ENCODE measurements around the gene WDR35.

WDR35 gene

DNA sequence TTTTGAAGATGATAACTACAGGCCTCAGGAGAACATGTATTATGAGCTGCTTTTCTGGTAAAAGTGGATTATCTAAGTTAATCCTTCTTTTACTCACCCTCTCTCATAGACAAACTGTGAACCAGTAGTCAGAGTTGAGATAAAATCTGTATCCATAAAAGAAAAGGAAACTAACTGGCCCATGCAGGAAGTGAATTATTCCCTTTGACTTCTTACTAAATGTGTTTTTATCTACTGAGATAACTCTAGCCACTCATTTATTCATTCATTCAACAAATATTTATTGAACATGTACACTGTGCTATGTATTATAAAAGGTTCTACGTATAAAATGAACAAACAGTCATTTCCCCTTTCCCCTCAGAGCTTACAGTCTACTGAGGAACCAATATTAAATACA lies 10.0 kb downstream of the WDR35 start:
- H3K9me3 ChIP-seq = no peaks in the 10 kb centered on the region
- no peak overlapping the region for H3K27ac ChIP-seq
- TF ChIP-seq, protein P1, sequence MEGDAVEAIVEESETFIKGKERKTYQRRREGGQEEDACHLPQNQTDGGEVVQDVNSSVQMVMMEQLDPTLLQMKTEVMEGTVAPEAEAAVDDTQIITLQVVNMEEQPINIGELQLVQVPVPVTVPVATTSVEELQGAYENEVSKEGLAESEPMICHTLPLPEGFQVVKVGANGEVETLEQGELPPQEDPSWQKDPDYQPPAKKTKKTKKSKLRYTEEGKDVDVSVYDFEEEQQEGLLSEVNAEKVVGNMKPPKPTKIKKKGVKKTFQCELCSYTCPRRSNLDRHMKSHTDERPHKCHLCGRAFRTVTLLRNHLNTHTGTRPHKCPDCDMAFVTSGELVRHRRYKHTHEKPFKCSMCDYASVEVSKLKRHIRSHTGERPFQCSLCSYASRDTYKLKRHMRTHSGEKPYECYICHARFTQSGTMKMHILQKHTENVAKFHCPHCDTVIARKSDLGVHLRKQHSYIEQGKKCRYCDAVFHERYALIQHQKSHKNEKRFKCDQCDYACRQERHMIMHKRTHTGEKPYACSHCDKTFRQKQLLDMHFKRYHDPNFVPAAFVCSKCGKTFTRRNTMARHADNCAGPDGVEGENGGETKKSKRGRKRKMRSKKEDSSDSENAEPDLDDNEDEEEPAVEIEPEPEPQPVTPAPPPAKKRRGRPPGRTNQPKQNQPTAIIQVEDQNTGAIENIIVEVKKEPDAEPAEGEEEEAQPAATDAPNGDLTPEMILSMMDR (IDR thresholded peaks at IDR 0.05) = no peak
- no peak overlapping the region for H3K4me3 ChIP-seq (ENCODE audit: low read depth in 1 of 2, low read length in 1 of 2)
- H3K27me3 ChIP-seq = no peaks in the 10 kb centered on the region
- H3K36me3 ChIP-seq = no peaks in the 10 kb centered on the region
- no peaks in the 10 kb centered on the region for H3K4me1 ChIP-seq (ENCODE audit: control insufficient read depth in 1 of 2, insufficient read depth in 1 of 2, low read depth in 1 of 2, low read length in 1 of 2)

DNA sequence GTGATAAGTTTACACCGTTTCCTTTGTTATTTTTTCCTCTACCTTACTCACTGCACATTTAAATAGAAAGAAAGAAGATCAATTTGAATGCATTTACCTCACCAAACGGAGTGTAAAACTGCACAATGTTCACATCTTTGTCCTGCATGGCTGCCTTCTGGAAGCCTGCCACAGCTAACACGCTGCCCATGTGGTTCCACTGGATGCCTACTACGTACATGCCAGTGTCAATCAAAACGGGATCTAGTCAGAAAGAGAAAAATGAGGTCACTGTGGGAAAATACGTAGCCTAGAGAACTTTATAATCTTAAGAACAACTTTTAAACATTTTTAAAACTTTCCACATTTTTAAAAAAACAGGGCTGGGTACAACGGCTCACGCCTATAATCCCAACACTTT lies 16.4 kb downstream of the WDR35 start:
- no peaks in the 10 kb centered on the region for H3K4me1 ChIP-seq (ENCODE audit: control insufficient read depth in 1 of 2, insufficient read depth in 1 of 2, low read depth in 1 of 2, low read length in 1 of 2)
- no peaks in the 10 kb centered on the region for H3K27me3 ChIP-seq
- H3K27ac ChIP-seq = no peak overlapping the region
- no peaks in the 10 kb centered on the region for H3K36me3 ChIP-seq
- no peak overlapping the region for H3K4me3 ChIP-seq (ENCODE audit: low read depth in 1 of 2, low read length in 1 of 2)
- H3K9me3 ChIP-seq = no peaks in the 10 kb centered on the region
- TF ChIP-seq, protein P1 (IDR thresholded peaks at IDR 0.05) = no peak

DNA sequence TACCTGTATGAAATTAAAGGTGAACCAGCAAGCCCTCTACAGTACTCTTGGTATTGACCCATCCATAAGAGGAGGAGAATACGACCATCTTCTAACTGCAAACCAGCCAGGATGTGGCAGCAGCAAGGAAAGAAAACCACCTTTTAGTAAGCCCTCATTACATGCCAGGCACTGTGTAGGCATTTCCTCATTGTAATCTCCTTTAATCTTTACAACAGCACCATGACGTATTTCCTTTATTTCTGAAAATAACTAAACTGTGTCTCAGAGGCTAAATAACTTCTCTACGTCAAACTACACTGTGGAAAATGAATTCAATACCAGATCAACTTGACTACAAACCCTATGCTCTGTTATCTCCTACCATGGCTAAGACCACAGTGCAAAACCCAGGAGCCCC lies 18.2 kb downstream of the WDR35 start:
- no peak overlapping the region for H3K4me3 ChIP-seq (ENCODE audit: low read depth in 1 of 2, low read length in 1 of 2)
- H3K36me3 ChIP-seq = no peaks in the 10 kb centered on the region
- TF ChIP-seq, protein P1 (IDR thresholded peaks at IDR 0.05) = no peak
- no peak overlapping the region for H3K27ac ChIP-seq
- H3K4me1 ChIP-seq (ENCODE audit: control insufficient read depth in 1 of 2, insufficient read depth in 1 of 2, low read depth in 1 of 2, low read length in 1 of 2) = no peaks in the 10 kb centered on the region
- no peaks in the 10 kb centered on the region for H3K9me3 ChIP-seq
- H3K27me3 ChIP-seq = no peaks in the 10 kb centered on the region

DNA sequence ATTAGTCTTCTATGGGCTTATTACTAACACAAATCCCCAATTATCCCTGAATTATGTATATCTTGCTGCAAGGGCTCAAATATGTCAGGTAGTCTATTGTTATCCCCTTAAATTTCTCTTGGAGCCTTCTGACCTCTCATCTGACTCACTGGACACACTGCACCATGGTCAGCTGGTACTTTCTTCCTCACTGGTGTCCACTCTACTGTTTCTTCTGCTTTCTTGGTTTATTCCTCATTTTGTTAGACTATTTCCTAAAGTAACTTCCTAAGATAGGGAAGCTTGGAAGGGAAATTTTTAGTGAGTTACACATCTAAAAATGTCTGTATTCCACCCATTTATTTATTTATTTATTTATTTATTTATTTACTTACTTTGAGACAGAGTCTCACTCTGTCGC lies 26.5 kb downstream of the WDR35 start:
- TF ChIP-seq, protein P1 (IDR thresholded peaks at IDR 0.05) = no peak

DNA sequence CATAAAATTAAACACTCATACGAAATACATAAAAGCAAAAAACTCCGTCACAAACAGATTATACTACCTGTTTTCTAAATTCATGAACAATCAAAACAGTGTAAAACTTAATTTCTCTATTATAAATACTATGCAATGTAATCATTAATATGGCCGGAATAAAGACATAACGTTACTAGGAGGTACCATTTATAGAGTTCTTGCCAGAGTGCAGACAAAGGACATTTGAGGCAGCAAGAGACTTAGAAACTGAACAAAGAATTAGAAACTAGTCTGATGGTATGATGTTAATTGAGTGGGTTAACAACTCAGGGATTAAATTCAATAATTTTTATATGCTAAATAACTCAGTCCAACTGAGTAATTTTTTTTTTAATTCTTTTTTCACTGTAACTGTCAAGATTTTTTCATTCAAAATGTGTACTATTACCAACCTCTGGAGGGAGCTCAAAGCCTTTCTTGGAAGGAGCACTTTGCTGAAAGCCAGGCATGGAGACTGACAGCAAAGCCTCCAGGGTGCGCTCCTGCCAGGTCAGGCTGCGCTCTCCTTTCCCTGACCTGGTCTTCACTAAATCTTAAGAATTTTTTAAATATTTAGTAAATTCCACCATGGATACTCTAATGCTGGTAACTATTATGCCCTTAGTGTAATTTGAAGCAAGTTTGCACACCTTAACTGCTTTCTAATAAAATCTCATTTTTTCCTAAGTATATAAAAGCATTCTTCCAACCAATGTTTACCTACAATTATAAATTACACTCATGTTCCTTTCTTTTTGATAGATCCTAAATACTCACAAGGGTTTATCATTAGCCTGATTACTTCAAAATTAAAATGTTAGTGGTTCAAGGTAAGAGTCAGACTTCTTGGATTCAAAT lies 34.1 kb downstream of the WDR35 start:
- H3K9me3 ChIP-seq = no peaks in the 10 kb centered on the region

More for the DNA sequence above, 26.5 kb downstream of the WDR35 start:
- Histone ChIP-seq H3K4me1 (ENCODE audit: control insufficient read depth in 1 of 2, insufficient read depth in 1 of 2, low read depth in 1 of 2, low read length in 1 of 2) (no peaks in the 10 kb centered on the region), H3K27ac (no peak overlapping the region), H3K9me3 (no peaks in the 10 kb centered on the region), H3K36me3 (no peaks in the 10 kb centered on the region), H3K4me3 (ENCODE audit: low read depth in 1 of 2, low read length in 1 of 2) (no peak overlapping the region), H3K27me3 (no peaks in the 10 kb centered on the region)

More for the DNA sequence above, 34.1 kb downstream of the WDR35 start:
- Histone ChIP-seq H3K27me3 (no peaks in the 10 kb centered on the region), H3K36me3 (no peaks in the 10 kb centered on the region), H3K4me1 (ENCODE audit: control insufficient read depth in 1 of 2, insufficient read depth in 1 of 2, low read depth in 1 of 2, low read length in 1 of 2) (no peaks in the 10 kb centered on the region), H3K27ac (no peak overlapping the region), H3K4me3 (ENCODE audit: low read depth in 1 of 2, low read length in 1 of 2) (no peak overlapping the region)
- TF ChIP-seq, protein P1 (IDR thresholded peaks at IDR 0.05) = peak; percentile 13
